HG03575 (cell line): ENCODE measurements around the gene SSU72.
"Not testable (repeated sequence)": the region's sequence is repeated elsewhere in the genome, so short reads cannot be mapped to it uniquely, and the experiment has no call there.

Source experiments
- ATAC-seq: cut with Tn5 transposase; IDR thresholded peaks from one replicate; pipeline ENCODE4 v1.9.1; 2021; ENCODE audit not compliant: unreplicated experiment, insufficient number of reproducible peaks, low FRiP score; ENCODE audit errors: extremely low read depth

The SSU72 gene

GRCh38 chr1:1564268-1564667 is 10.4 kb downstream of the SSU72 start:
- no peak for ATAC-seq

GRCh38 chr1:1563688-1564087 is 11.0 kb downstream of the SSU72 start:
- no peak for ATAC-seq

- no peak for ATAC-seq
Observed at GRCh38 chr1:1562556-1563195, 12.0 kb downstream of the SSU72 start.

GRCh38 chr1:1561801-1562470 is 12.7 kb downstream of the SSU72 start:
- ATAC-seq = no peak

GRCh38 chr1:1560178-1560577 is 14.5 kb downstream of the SSU72 start:
- no peak for ATAC-seq

- ATAC-seq = no peak
Observed at GRCh38 chr1:1559066-1559465, 15.6 kb downstream of the SSU72 start.

GRCh38 chr1:1558591-1558990 is 16.1 kb downstream of the SSU72 start:
- no peak for ATAC-seq

GRCh38 chr1:1557688-1558087 is 17.0 kb downstream of the SSU72 start:
- not testable (repeated sequence) for ATAC-seq

GRCh38 chr1:1556961-1557360 is 17.7 kb downstream of the SSU72 start:
- not testable (repeated sequence) for ATAC-seq

- no peak for ATAC-seq
Observed at GRCh38 chr1:1556505-1556904, 18.2 kb downstream of the SSU72 start.

- no peak for ATAC-seq
Observed at GRCh38 chr1:1554926-1555915, 19.4 kb downstream of the SSU72 start.

- ATAC-seq = no peak
Observed at GRCh38 chr1:1554550-1554925, 20.1 kb downstream of the SSU72 start.

- ATAC-seq = no peak
Observed at GRCh38 chr1:1553821-1554494, 20.7 kb downstream of the SSU72 start.

GRCh38 chr1:1552263-1552639 is 22.4 kb downstream of the SSU72 start:
- no peak for ATAC-seq

GRCh38 chr1:1551524-1552262 is 23.0 kb downstream of the SSU72 start:
- ATAC-seq = no peak

GRCh38 chr1:1550591-1551432 is 23.9 kb downstream of the SSU72 start:
- no peak for ATAC-seq

GRCh38 chr1:1550087-1550486 is 24.6 kb downstream of the SSU72 start:
- ATAC-seq = no peak

GRCh38 chr1:1548591-1548990 is 26.1 kb downstream of the SSU72 start:
- no peak for ATAC-seq
